Measurements from ENCODE around the gene CPLX3. TPM values are rescaled to one million over a fixed set of nuclear protein-coding genes. Genes with fewer than 3 reads are reported as not detected.

CPLX3 gene
- total and polyA plus RNA-seq, 2 of the 8 experiments (the other 6 are each of a cell fraction or from before 2014, with no cell fraction given), result 0.17 TPM; not detected in 1

DNA sequence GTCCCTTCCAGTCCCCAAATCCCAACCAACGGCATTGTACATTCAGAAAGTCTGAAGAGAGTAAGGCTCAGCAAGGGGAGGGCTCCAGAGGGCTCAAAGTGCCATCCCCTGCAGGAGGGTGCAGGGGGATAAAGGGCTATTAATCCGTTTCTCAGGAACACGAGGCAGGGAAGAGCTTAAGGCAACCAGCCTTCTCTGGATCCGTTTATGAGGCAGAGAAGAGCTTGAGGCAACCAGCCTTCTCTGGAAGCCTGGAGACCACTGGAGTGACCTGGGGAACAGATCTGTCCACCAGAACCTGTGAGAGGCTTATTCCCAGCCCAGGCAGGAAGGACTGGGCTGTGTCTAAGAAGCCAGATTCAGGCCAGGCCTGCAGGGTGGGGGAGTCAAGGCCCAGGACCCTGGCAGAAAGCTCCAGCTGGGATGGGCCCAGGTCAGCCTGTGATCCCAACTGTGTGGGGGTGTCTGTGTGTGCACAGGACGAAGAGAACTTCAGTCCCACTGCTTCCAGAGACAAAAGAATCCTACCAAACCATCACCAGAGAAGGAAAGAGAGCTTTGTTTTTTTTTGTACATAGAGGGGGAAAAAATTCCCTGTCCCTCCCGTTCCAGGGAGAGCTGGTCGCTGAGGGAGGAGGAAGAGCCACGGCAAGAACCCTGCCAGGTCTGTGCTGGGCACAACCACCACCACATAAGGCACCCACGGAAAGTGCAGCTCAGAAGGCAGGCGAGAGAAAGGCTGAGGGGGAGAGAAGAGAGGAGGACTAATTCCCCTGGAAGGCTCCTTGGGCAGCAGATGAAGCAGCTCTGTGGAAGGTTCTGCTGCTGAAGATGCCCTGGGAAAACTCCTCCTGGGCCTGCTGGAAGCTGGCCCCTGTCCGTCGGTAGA is 18.1 kb downstream of the CPLX3 start (continued):
- no peak for TF ChIP-seq ATF2 (IDR thresholded peaks at IDR 0.05; ENCODE audit: low read length)
- TF ChIP-seq YY1 (IDR thresholded peaks at IDR 0.05; ENCODE audit: low read depth, low read length), result no peak
- no peak for TF ChIP-seq BRCA1 (IDR thresholded peaks at IDR 0.05; ENCODE audit: low read depth, low read length)
- no peak for TF ChIP-seq MAFK (IDR thresholded peaks at IDR 0.05; ENCODE audit: low read depth, low read length)
- no peak for TF ChIP-seq TCF12 (IDR thresholded peaks at IDR 0.05; ENCODE audit: low read depth, low read length)
- no peak for TF ChIP-seq CHD1 (IDR thresholded peaks at IDR 0.05; ENCODE audit: low read depth, low read length)
- no peak for TF ChIP-seq RXRA (IDR thresholded peaks at IDR 0.05; ENCODE audit: insufficient read depth, low read depth, low read length)
- TF ChIP-seq SUZ12 (IDR thresholded peaks at IDR 0.05; ENCODE audit: low read length), result no peak
- TF ChIP-seq JUND (IDR thresholded peaks at IDR 0.05; ENCODE audit: low read length), result no peak
- TF ChIP-seq PHF8 (conservative IDR thresholded peaks at IDR 0.05; ENCODE audit: low read depth, low read length), result no peak
- TF ChIP-seq GABPA (IDR thresholded peaks at IDR 0.05; ENCODE audit: borderline replicate concordance, insufficient read depth, low read length), result no peak
- no peak for TF ChIP-seq CREB1 (IDR thresholded peaks at IDR 0.05)

All from H1 (cell line).